Erythroblast (primary cell): ENCODE results near the gene CMIP.

Experiments
- GATA1 ChIP-seq: IDR thresholded peaks from 2 replicates; pipeline ENCODE4 v1.6.1; 2011; ENCODE audit warnings: low read depth, mild to moderate bottlenecking, control low read depth, low read length, moderate library complexity
- POLR2A ChIP-seq: IDR thresholded peaks from 2 replicates; pipeline ENCODE4 v1.6.1; 2011; ENCODE audit warnings: mild to moderate bottlenecking, low read length

DNA sequence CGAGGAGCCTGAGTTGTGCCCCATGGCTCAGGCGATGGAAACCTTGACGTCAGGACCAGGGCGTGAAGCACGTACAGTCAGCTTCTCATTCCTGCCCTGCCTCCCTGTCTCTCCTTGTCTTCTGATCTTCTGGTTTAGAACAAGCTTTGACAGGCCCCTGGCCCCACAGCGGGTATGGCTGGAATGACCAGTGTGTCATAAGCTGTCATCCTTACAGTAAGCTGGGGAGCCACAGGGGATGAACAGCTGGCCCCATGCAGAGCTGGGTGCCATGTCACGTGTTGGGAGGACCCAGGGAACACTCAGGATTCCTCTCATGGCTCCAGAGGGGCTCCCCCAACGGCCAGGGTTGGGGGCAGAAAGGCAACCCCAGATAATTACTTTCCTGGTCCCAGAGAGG, 176.9 kb downstream of the CMIP start:
- TF ChIP-seq POLR2A, result no peak
- TF ChIP-seq GATA1, result no peak
